Effector CD4-positive, alpha-beta T cell (primary cell): ENCODE data around the gene IGSF11.
"Not testable (repeated sequence)": the region's sequence is repeated elsewhere in the genome, so short reads cannot be mapped to it uniquely, and the experiment has no call there.

Experiments
- DNase-seq: peaks from one replicate; pipeline ENCODE4 v3.0.0-alpha.2; 2020

The IGSF11 gene

GRCh38 chr3:118988198-118989130, 46.2 kb downstream of the IGSF11 start:
- DNase-seq, result no peak

DNA sequence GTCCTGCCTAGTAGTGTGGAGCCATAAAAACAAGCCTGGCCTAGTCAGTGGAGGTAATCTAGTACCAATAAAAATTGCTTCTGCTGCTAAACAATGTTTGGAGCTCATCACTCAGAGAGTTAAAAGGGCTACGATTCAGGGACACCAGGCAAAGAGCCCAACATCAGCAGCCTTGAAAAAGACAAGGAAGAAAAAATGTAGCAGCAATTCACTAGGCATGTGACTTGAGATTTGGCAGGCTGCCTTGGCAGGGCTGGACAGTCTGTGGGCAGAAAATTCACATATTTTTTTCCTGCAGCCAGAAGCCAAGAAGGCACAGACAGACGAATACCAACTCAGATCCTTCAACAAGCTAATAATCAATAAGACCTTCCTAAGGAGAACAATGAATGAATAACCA, 47.2 kb downstream of the IGSF11 start:
- no peak for DNase-seq

- no peak for DNase-seq
These were observed 47.9 kb downstream of the IGSF11 start for GRCh38 chr3:118986734-118987133.

GRCh38 chr3:118984699-118985098, 49.9 kb downstream of the IGSF11 start:
- DNase-seq, result no peak

DNA sequence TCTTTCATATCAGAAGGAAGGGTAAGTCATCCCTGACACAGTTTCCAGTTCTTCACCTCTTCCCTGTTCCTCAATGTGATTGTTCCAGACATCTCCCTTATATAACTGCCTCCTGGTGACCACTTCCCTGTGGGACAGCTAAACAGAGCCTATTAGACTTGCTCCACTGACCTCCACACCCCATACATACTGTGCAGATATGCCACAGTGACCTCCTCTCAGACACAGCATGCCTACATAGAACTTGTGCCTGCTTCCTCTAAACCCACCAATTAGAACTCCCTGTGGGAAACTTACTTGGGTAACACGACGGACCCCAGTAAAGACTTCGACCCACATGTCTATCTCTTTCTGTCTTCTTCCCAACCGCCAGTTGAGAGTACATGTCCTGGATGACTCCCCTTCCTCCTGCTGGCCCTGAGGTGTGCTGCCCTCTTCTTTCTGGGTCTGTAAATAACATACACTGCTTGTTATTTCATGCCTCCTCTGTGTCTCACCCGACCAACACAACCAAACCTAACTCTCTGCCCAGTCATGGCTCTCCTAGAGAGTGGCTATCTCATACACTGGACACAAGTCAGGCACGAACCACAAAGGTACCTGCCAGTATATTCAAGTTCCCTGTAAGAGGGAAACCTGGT, 53.0 kb downstream of the IGSF11 start:
- no peak for DNase-seq

DNA sequence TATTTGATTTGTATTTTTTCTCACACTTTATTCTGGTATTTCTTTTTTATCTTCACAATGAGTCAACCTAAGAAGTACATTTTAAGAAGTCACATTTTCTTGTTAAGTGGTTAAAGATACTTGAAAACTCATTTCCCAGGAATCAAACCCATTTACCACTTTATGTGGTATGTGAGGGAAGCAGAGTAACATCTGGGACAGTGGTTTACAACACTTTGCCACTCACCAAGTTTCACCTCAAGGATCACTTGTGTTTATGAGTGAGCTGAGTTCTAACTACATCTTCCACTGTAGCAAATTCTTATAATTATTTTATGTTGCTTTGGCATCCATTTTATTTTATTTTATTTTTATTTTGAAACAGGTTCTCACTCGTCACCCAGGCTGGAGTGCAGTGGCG, 53.8 kb downstream of the IGSF11 start:
- DNase-seq, result no peak

GRCh38 chr3:118978393-118978758, 56.3 kb downstream of the IGSF11 start:
- DNase-seq, result no peak

DNA sequence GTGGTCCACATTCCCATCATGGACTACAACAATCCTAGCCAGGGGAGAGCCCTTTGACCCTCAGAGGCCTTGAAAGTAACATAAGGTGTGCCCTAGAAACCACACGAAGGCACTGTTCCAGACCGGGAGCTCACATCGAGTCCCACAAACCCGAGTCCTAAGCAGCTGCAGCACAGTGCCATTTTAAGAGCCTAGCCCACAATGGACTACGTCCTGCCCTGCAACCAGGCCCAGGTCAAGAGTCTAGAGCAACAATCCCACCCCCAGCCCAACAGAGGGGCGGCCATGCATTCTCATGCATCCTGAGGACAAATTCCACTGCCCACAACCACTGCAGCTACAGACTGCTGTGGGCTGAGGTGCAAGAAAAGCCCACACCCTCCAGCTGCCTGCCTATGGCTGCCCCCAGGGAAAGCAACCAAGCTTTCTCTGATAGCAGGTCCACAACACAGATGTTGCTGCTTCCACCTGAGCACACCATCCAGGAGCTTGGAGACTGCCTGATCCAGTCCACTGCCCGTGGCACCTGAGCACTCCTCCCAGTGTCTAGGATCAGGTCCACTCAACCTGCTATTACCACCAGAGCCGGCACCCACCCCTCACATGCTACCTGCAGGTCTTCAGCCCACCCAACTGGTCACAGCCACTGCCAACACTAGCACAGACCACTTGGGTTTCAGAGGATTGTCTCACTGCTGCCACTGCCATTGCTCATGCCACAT, 56.8 kb downstream of the IGSF11 start:
- DNase-seq, result no peak

GRCh38 chr3:118977118-118977517, 57.5 kb downstream of the IGSF11 start:
- no peak for DNase-seq

GRCh38 chr3:118975476-118975875, 59.2 kb downstream of the IGSF11 start:
- not testable (repeated sequence) for DNase-seq

- DNase-seq, result no peak
These were observed 60.1 kb downstream of the IGSF11 start for GRCh38 chr3:118974356-118975097.

DNA sequence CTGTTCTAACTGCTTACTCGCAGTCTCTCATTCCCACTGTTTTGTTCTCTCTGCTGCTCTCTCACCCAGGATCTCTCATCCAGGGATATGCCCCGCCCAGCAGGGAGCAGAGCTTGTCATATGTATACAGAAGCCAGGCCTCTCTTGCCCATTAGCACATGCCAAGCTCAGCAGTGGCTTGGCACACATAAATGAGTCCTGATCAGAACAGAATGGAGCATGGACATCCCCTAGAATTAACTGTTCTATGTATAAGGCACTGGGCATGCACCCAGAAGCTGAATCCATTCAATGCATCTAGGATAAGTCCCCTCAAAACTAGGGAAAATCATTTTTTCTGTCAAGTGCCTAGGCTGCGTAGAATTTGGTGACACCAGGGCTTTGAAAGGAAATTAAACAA, 61.6 kb downstream of the IGSF11 start:
- no peak for DNase-seq

DNA sequence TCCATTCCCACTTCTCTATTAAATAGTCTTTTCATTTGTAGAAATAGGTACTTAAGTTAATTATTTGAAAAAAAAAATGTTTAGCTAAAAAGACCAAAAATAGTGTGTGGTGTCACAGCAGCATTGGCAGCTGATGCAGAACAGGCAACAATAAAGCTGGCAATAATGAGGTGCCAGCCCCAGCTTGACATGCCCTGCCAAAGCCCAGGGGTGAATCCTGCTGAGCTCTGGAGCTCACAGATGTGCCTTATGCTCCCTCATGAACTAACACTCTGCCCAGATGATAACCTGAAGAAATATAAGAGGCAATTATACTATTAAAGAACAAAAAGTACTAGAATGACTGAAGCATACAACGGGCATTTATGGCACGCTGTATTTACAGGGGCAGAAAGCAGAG, 63.8 kb downstream of the IGSF11 start:
- DNase-seq, result no peak

GRCh38 chr3:118968640-118969039, 66.0 kb downstream of the IGSF11 start:
- no peak for DNase-seq

DNA sequence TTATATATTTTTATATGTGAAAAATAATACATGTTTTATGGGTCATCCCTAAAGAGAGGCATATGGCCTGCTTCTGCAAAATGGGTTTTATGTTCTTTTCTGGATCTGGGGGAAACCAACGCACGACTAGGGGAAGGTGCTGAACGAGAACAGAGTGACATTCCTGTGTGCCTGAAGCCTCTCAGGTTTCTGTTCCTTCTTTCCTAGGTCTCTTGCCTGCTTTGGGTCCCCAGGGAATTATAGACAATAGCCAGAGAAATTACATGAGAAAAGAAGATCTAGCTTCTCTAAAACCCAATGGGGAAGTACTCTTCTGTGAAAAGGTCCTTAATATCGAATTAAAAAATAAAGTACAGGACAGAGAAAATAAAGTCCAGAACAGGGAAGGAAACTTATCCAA, 66.5 kb downstream of the IGSF11 start:
- no peak for DNase-seq

DNA sequence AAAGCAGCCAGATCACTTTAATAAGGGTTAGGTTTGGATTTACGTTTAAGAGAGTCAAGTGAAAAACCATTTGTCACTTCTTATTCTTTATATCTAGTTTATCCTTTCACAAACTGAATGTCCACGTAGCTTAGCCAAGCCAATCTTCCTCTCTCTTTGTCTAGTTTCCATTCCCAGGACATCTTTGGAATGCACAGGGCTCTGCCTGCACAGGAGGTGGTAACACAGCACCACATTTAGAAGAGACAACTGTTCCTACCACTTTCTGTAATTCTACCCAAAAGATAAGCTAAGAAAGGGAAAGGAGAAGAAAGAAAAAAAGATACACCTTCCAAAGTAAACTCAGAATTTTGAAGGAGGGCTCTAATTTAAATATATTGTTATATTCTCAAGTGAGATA, 67.9 kb downstream of the IGSF11 start:
- no peak for DNase-seq

- DNase-seq, result no peak
These were observed 70.9 kb downstream of the IGSF11 start for GRCh38 chr3:118963711-118964110.

GRCh38 chr3:118960876-118961450, 73.7 kb downstream of the IGSF11 start:
- no peak for DNase-seq

GRCh38 chr3:118955914-118956556, 78.6 kb downstream of the IGSF11 start:
- DNase-seq, result no peak

GRCh38 chr3:118951089-118951488, 83.6 kb downstream of the IGSF11 start:
- DNase-seq, result no peak

- DNase-seq, result no peak
These were observed 85.4 kb downstream of the IGSF11 start for GRCh38 chr3:118949113-118949760.
